GM12801 (cell line): ENCODE results near the gene FAM89B.

Experiments
- TF ChIP-seq, protein P1 (sequence below): IDR thresholded peaks from one replicate; pipeline ENCODE4 v1.5.1; 2011; ENCODE audit warnings: control low read depth; ENCODE audit not compliant: insufficient read length; ENCODE audit errors: extremely low read depth

The FAM89B gene

DNA sequence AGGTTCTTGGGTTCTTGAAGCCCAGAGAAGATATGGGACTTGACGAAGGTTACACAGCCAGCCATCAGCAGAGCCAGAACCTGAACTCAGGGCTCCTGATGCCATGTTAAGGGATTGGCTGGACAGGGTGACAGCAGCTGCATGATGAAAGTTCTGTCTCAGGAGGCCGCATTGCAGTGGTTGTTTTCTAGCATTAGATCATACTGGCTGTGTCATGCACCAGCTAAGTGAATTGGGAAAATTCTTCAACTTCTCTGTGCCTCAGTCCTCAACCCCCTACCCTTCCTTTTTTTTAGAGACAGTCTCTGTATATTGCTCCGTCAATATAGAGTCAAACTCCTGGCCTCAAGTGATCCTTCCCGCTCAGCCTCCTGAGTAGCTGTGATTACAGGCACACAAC is 8.7 kb upstream of the FAM89B start:
- TF ChIP-seq, protein P1, sequence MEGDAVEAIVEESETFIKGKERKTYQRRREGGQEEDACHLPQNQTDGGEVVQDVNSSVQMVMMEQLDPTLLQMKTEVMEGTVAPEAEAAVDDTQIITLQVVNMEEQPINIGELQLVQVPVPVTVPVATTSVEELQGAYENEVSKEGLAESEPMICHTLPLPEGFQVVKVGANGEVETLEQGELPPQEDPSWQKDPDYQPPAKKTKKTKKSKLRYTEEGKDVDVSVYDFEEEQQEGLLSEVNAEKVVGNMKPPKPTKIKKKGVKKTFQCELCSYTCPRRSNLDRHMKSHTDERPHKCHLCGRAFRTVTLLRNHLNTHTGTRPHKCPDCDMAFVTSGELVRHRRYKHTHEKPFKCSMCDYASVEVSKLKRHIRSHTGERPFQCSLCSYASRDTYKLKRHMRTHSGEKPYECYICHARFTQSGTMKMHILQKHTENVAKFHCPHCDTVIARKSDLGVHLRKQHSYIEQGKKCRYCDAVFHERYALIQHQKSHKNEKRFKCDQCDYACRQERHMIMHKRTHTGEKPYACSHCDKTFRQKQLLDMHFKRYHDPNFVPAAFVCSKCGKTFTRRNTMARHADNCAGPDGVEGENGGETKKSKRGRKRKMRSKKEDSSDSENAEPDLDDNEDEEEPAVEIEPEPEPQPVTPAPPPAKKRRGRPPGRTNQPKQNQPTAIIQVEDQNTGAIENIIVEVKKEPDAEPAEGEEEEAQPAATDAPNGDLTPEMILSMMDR = no peak

DNA sequence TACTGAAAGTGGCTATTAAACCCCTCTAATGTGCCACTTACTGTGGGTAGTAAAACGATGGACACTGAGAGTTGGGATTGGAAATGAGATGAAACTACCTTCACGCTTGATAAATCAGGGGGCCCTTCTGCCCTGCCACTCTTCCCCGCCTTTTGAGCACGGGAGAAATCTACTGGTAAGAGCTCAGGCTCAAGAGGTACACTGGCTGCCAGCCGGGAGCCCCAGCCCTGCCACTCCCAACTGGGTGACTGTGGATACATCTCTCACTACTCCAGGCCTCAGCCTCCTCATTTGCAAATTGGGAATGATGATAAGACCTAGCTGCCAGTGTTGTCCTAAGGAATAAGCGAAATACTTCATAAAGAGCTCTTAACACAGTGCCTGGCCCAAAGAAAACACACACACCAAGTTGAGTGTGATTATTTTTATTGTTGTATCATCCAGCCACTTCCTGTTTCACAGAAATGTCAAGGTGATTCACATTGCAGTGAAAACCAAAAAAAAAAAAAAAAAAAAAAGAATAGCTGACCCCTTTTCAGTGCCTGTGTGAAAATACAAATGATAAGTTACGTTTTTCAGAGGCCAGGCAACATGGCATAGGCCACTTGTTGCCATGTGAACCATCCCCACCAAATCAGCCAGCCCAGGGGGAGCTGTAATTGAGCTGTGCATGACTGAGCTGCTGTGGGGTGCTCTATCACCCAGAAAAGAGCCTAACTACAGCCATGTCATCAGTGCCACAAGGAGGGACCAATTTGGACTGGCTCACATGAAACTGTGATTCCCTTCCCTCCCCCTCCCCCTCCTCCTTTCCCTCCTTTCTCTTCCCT is 6.5 kb upstream of the FAM89B start:
- TF ChIP-seq, protein P1 = no peak

DNA sequence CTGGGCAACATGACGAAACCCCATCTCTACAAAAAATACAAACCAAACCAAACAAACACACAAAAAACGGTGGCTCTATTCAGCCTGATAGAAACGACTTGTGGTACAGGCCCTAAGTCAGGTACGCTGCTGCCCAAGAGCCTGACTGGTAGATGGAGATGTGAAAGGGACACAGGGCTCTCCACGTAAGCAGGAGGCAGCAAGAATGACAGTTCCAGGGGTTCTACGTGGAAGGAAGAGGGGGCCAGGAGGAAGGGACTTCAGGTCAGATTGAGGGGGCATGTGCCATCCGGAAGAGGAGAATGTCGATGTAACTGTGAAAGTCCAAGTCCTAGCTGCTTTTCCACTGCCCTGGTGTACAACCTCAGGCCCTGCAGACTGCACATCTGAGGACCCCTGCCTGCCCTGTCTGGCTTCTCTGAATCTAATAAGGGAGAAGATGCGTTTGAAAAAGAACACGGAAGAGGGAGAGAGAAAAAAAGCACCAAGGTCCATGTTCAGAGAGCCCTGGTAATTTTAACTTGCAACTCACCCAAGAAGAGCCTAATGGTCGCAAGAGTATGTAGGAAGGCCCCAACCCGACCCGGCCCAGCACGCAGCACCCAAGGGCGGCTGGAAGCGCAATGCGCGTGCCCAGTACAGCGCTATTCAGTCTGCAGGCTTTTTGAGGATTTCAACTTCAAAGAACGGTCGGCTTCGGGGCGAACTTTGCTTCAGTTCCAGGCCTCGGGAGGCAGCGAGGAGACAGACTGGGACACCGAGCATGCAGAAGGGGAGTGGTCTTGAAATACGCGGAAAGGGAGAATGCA is 3.0 kb upstream of the FAM89B start:
- TF ChIP-seq, protein P1 = no peak

DNA sequence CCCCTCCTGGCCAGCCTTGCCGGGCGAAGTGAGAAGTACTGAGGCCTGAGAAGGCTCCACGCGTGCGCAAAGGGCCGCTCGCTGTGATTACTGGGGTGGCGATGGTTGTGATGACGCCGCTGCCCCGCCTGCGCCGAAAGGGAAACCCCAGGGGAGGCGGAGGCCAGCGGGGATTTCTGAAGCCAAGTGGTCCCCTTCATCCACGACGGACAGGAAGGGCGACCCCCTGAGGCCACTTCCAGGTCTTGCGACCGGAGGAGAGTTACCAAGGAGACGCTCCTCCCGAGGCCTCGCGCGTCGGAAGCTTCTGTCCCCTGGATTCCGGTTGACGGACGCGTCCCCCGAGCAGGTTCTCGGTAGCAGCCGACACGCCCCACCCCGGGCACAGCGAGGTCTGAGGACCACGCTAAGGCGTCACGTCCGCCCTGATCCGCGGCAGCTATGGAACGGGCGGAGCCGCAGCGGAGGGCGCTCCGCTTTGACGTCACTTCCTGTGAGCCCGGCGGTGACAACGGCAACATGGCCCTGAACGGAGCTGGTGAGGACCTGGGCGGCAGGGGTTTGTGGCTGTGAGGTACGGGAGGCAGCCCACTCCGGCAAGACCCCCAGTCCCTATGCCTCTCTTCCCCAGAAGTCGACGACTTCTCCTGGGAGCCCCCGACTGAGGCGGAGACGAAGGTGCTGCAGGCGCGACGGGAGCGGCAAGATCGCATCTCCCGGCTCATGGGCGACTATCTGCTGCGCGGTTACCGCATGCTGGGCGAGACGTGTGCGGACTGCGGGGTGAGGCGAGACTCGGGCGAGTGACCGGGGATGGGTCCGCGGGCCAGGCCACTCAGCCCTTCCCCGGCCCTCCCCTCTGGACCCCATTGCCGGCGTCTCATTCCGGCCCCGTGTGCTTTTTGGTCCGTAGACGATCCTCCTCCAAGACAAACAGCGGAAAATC is 2.1 kb upstream of the FAM89B start, which contains the start of gene ZNRD2:
Gene ZNRD2 (plus strand): TSS at position 505 of the 946 bp plus-strand sequence. CDS start 15 bp downstream, at position 520.
- TF ChIP-seq, protein P1 = no peak

DNA sequence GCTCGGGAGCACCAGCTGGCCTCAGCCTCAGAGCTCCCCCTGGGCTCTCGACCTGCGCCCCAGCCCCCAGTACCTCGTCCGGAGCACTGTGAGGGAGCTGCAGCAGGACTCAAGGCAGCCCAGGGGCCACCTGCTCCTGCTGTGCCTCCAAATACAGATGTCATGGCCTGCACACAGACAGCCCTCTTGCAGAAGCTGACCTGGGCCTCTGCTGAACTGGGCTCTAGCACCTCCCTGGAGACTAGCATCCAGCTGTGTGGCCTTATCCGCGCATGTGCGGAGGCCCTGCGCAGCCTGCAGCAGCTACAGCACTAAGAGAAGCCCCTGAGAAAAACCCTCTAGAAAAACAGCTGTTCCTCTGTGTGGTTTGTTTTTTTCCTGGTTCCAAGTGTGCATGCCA is 918 bp upstream of the FAM89B start:
- TF ChIP-seq, protein P1 = no peak

DNA sequence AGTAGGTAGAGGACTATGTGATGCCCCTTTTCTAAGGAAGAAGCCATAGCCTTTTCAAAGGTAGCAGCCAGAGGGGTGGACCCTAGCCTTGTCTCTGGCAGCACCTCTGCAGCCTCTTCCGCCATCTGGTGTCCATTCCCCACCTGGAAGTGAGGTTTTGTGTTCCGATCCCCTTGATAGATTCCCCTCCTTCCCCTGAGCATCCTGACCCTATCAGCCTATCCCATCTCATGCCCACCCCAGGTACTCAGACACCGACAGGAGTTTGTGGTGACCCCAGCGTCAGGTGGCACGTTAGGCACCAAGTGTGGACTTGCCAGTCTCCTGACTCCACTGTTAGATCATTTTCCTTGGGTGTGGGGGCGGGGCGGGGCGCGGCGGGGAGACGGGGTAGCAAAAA is 398 bp upstream of the FAM89B start:
- TF ChIP-seq, protein P1 = no peak
